Activated naive CD4-positive, alpha-beta T cell treated with anti-CD3 and anti-CD28 coated beads, Interleukin-2, amount 10 ng/mL, durations not matched to agents 7 days and 5 days (primary cell): ENCODE data around the gene CCDC106.
A peak's percentile ranks its signal among the peaks of the same experiment; 100 is the strongest.

Experiments used
- CTCF ChIA-PET: fragments of 350-600 bp; sonication (Branson Sonifier 250); formaldehyde crosslinking; loops from one replicate; lab custom pipeline; 2021; ENCODE audit warnings: antibody characterized with exemption; lab: Charles Lee
- DNase-seq: peaks from one replicate; pipeline ENCODE4 v3.0.0-alpha.2; 2020
- H3K27ac Mint-ChIP-seq: one replicate; pipeline ENCODE4 v1.8.0; 2021; ENCODE audit warnings: mild to moderate bottlenecking, moderate library complexity, mixed read lengths
- H3K27me3 Mint-ChIP-seq: one replicate; pipeline ENCODE4 v1.8.0; 2021; ENCODE audit warnings: mild to moderate bottlenecking, mixed read lengths
- H3K36me3 Mint-ChIP-seq: one replicate; pipeline ENCODE4 v1.8.0; 2021; ENCODE audit warnings: mixed read lengths
- H3K4me1 Mint-ChIP-seq: one replicate; pipeline ENCODE4 v1.8.0; 2021; ENCODE audit warnings: mixed read lengths
- H3K4me3 Mint-ChIP-seq: one replicate; pipeline ENCODE4 v1.8.0; 2021; ENCODE audit warnings: mild to moderate bottlenecking, moderate library complexity, mixed read lengths
- H3K9me3 Mint-ChIP-seq: one replicate; pipeline ENCODE4 v1.8.0; 2021; ENCODE audit warnings: mixed read lengths

CCDC106 gene

DNA sequence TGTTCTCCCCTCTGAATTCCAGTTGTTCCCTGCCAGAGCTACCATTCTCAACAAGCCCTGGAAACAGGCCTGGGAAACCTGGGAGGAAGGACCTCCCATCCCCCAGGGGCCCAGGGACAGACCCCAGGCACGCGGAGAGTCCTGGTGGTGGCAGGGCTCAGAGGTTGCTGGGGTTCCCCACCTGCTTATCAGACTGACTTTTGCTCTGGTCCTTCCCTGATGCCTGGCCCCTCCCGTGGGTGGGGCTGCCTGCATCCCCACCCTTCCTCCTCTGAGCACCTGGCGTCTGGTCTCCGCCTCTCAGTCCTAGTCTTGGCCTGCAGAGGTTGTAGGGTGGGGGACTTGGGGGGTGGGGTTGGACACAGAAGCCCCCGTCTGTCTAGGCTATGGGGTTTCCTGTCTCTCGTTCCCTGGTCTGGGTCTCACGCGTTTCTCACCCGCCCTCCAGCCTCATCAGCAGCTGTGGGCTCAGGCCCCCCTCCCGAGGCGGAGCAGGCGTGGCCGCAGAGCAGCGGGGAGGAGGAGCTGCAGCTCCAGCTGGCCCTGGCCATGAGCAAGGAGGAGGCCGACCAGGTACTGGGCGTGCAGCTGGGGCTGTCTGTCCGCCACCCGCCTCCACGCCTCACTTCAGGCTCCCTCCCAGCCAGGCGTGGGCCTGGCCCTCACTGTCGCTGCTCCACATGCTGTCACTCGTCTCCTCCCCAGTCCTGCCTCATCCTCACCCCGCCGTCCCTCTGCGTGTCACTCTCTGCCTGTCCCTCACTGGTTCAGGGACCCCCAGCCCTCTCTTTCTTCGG is 40.6 kb downstream of the CCDC106 start:
- Mint-ChIP-seq H3K4me3 (no peak overlapping the region), H3K36me3 (peaks cover 35% of the 10 kb centered on the region), H3K27ac (peak overlapping the region; percentile 24), H3K4me1 (peaks cover 7% of the 10 kb centered on the region), H3K9me3 (no peaks in the 10 kb centered on the region), H3K27me3 (no peaks in the 10 kb centered on the region)
- no peak for DNase-seq
- CTCF ChIA-PET, result no interaction called here

DNA sequence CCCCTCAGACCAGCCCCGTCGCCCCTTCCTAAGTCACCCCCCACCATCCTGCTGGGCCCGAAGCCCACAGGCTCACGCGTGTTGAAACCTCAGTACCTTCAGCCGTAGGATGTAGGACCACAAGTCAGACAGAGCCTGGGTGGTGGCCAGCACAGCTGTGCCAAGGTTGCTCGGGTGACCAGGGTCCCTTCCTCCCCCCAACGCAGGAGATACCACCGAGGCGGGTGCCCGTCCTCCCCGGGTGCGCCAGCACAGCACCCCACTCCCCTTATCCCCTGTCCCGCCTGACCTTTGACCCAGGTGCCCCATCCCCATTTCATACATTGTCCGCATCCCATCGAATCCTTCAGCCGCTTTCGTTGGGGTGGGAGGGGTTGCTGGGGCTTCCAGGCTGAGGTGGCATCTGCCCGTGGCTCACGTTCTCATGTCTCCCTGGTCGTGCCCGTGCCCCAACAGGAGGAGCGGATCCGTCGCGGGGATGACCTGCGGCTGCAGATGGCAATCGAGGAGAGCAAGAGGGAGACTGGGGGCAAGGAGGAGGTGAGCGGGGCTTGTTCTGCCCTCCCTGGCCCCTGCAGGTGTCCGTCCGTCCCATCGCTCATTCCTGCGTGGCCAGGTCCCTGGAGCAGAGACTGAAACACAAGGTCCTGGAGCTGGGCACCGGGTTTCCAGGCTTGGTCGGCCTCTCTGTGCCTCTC is 41.5 kb downstream of the CCDC106 start:
- H3K4me3 Mint-ChIP-seq, result no peak overlapping the region
- no peaks in the 10 kb centered on the region for H3K9me3 Mint-ChIP-seq
- no peak for DNase-seq
- CTCF ChIA-PET, result no interaction called here
- H3K27me3 Mint-ChIP-seq, result no peaks in the 10 kb centered on the region
- H3K4me1 Mint-ChIP-seq, result peaks cover 7% of the 10 kb centered on the region
- no peak overlapping the region for H3K27ac Mint-ChIP-seq
- peaks cover 39% of the 10 kb centered on the region for H3K36me3 Mint-ChIP-seq

DNA sequence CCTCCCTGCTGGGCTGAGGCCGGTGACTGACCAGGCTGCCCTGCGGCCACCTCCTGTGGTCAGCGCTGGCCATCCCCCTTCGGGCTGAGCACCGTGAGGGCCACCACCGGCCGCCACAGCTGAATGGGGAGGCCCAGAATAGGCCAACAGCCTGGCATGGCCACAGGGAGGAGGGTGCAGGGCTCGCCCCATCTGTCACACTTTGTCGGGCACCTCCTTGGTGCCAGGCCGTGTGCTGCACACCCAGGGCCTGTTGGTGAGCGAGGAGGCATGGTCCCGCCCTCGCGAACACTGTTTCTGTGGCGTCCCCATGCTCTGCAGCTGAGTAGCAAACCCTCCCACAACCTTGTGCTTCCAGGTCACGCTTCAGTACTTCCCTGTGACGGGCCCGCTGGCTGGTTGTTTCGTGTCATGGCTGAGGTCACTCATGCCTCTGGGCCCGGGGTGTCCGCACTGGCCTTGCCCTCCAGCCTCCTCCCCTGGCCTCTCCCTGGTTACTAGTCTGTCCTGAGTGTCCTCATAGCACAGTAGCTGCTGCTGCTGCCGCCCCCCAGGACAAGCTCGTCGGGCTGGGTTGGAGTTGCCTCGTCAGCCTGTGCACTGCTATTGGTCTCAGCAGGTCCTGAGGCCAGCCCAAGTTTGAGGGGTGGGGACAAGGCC is 42.2 kb downstream of the CCDC106 start:
- peaks cover 7% of the 10 kb centered on the region for H3K4me1 Mint-ChIP-seq
- H3K27ac Mint-ChIP-seq, result no peak overlapping the region
- H3K9me3 Mint-ChIP-seq, result no peaks in the 10 kb centered on the region
- H3K27me3 Mint-ChIP-seq, result no peaks in the 10 kb centered on the region
- CTCF ChIA-PET, result no interaction called here
- H3K36me3 Mint-ChIP-seq, result peaks cover 35% of the 10 kb centered on the region
- H3K4me3 Mint-ChIP-seq, result no peak overlapping the region
- no peak for DNase-seq

GRCh38 chr19:55690769-55691545 is 42.9 kb downstream of the CCDC106 start:
- Mint-ChIP-seq H3K27ac (no peak overlapping the region), H3K36me3 (peaks cover 36% of the 10 kb centered on the region), H3K9me3 (no peaks in the 10 kb centered on the region), H3K4me1 (peaks cover 7% of the 10 kb centered on the region), H3K27me3 (no peaks in the 10 kb centered on the region), H3K4me3 (no peak overlapping the region)
- DNase-seq, result no peak
- CTCF ChIA-PET, result no interaction called here

DNA sequence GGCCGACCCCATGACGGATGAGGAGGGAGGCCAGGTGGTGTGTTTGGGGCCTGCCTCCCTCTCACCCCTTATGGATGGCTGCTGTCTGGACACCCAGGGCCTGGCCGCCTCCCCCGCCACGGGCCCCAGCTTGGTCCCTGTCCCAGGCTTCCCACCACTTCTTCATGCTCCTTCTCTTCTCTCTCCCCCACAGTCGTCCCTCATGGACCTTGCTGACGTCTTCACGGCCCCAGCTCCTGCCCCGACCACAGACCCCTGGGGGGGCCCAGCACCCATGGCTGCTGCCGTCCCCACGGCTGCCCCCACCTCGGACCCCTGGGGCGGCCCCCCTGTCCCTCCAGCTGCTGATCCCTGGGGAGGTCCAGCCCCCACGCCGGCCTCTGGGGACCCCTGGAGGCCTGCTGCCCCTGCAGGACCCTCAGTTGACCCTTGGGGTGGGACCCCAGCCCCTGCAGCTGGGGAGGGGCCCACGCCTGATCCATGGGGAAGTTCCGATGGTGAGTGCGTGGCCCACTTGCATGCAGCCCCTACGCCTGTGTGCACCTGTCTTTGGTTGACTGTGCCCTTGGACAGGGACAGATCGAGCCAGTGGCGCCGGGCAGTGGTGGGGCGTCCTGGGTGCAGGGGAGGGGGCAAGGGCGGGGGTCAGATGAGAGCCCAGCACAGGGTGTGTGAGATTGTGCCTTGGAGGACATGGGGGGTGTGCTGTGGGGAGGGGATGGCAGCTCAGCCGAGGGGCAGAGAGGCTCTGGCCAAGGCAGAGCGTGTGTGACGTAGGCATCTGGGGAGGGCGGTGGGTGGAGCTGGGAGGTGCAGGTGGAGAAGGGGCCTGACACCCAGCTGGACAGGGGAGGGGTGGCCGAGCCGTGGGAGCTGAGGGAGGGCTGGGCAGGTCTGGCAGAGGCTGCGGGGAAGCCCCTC is 43.8 kb downstream of the CCDC106 start:
- peaks cover 30% of the 10 kb centered on the region for H3K36me3 Mint-ChIP-seq
- CTCF ChIA-PET, result no interaction called here
- no peaks in the 10 kb centered on the region for H3K27me3 Mint-ChIP-seq
- H3K4me1 Mint-ChIP-seq, result peaks cover 4% of the 10 kb centered on the region
- no peak for DNase-seq
- H3K9me3 Mint-ChIP-seq, result no peaks in the 10 kb centered on the region
- no peak overlapping the region for H3K27ac Mint-ChIP-seq
- no peak overlapping the region for H3K4me3 Mint-ChIP-seq

DNA sequence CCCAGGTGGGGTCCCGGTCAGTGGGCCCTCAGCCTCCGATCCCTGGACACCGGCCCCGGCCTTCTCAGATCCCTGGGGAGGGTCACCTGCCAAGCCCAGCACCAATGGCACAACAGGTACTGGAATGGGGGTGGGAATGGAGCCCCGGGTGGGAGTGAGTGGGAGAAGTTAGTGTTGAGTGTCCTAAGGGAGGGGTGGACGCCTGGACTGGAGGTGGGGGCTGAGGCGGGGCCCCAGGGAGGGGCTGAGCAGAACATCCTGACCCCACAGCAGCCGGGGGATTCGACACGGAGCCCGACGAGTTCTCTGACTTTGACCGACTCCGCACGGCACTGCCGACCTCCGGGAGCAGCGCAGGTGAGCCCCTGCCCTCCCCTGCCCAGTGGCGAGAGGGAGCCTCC is 44.7 kb downstream of the CCDC106 start:
- Mint-ChIP-seq H3K27me3 (no peaks in the 10 kb centered on the region), H3K9me3 (no peaks in the 10 kb centered on the region), H3K36me3 (peaks cover 34% of the 10 kb centered on the region), H3K4me3 (no peak overlapping the region), H3K27ac (no peak overlapping the region), H3K4me1 (peaks cover 4% of the 10 kb centered on the region)
- DNase-seq, result no peak
- CTCF ChIA-PET, result no interaction called here

- peaks cover 2% of the 10 kb centered on the region for H3K4me1 Mint-ChIP-seq
- H3K27ac Mint-ChIP-seq, result no peak overlapping the region
These were observed 45.4 kb downstream of the CCDC106 start for GRCh38 chr19:55693336-55693974.

GRCh38 chr19:55694241-55694655 is 46.2 kb downstream of the CCDC106 start:
- no peaks in the 10 kb centered on the region for H3K9me3 Mint-ChIP-seq
- no peak overlapping the region for H3K4me3 Mint-ChIP-seq
- CTCF ChIA-PET, result no interaction called here
- no peaks in the 10 kb centered on the region for H3K27me3 Mint-ChIP-seq
- H3K4me1 Mint-ChIP-seq, result no peaks in the 10 kb centered on the region
- H3K36me3 Mint-ChIP-seq, result peaks cover 32% of the 10 kb centered on the region
- no peak for DNase-seq
- no peak overlapping the region for H3K27ac Mint-ChIP-seq

More at GRCh38 chr19:55693336-55693974, 45.4 kb downstream of the CCDC106 start:
- no peaks in the 10 kb centered on the region for H3K9me3 Mint-ChIP-seq
- H3K4me3 Mint-ChIP-seq, result no peak overlapping the region
- CTCF ChIA-PET, result no interaction called here
- no peak for DNase-seq
- peaks cover 35% of the 10 kb centered on the region for H3K36me3 Mint-ChIP-seq
- H3K27me3 Mint-ChIP-seq, result no peaks in the 10 kb centered on the region

DNA sequence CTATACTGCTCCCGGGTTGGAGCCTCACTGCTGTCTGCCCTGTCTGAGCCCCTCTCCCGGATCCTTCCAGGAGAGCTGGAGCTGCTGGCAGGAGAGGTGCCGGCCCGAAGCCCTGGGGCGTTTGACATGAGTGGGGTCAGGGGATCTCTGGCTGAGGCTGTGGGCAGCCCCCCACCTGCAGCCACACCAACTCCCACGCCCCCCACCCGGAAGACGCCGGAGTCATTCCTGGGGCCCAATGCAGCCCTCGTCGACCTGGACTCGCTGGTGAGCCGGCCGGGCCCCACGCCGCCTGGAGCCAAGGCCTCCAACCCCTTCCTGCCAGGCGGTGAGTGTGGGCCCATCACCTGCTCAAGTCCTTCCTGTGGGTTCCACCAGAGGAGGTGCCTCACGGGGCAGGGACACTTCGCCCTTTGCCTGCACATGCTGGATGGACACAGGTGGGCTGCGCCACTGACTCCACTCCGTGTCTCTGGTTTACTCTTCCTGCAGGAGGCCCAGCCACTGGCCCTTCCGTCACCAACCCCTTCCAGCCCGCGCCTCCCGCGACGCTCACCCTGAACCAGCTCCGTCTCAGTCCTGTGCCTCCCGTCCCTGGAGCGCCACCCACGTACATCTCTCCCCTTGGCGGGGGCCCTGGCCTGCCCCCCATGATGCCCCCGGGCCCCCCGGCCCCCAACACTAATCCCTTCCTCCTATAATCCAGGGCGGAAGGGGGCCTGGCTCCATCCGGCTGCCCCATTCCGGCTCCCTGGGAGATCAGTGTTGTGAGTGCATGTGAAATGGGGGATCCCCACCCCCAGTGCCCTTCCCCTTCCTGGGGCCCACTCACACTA is 46.9 kb downstream of the CCDC106 start:
- H3K4me1 Mint-ChIP-seq, result no peaks in the 10 kb centered on the region
- peaks cover 27% of the 10 kb centered on the region for H3K36me3 Mint-ChIP-seq

DNA sequence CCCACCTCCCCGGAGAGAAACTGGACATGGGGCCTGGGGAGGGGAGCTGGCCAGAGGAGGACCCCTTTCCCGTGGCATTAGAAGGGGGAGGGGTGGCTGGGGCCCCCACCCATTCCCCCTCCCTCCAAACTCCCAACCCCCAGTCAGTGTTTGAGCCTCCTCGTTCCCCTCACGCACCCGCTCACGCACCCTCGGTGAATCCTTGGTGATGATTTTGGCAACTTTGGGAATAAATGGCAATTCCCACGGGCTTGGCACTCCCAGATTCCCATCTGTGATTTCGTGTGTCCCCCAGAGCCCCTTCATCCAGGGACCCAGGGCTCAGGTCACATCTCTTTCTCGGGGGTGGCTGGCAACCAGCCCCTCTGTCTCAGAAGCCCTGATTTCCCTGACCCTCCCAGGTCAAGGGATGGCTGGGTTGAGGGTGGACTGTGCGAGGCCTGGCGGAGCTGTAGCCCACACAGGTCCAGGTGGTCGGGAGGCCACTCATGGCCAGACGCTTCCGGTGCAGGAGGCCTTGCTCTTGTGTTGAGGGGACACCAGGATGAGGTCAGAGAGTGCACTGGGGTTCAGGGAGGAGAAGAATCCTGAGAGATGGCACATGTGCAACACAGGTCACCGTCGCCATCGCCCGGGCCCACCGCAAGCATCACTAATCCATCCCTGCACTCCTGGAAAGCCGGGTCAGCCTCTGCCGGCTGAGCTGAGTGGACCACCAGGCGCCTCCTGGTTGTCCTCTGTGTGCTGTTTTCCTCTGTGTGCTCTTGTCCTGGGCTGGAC is 47.7 kb downstream of the CCDC106 start:
- Mint-ChIP-seq H3K4me3 (no peak overlapping the region), H3K4me1 (no peaks in the 10 kb centered on the region), H3K27ac (no peak overlapping the region), H3K27me3 (no peaks in the 10 kb centered on the region), H3K36me3 (peaks cover 28% of the 10 kb centered on the region), H3K9me3 (no peaks in the 10 kb centered on the region)
- CTCF ChIA-PET, result no interaction called here
- no peak for DNase-seq

More for the DNA sequence above, 46.9 kb downstream of the CCDC106 start:
- H3K27ac Mint-ChIP-seq, result no peak overlapping the region
- no peaks in the 10 kb centered on the region for H3K9me3 Mint-ChIP-seq
- H3K4me3 Mint-ChIP-seq, result no peak overlapping the region
- no peak for DNase-seq
- no peaks in the 10 kb centered on the region for H3K27me3 Mint-ChIP-seq
- CTCF ChIA-PET, result no interaction called here

DNA sequence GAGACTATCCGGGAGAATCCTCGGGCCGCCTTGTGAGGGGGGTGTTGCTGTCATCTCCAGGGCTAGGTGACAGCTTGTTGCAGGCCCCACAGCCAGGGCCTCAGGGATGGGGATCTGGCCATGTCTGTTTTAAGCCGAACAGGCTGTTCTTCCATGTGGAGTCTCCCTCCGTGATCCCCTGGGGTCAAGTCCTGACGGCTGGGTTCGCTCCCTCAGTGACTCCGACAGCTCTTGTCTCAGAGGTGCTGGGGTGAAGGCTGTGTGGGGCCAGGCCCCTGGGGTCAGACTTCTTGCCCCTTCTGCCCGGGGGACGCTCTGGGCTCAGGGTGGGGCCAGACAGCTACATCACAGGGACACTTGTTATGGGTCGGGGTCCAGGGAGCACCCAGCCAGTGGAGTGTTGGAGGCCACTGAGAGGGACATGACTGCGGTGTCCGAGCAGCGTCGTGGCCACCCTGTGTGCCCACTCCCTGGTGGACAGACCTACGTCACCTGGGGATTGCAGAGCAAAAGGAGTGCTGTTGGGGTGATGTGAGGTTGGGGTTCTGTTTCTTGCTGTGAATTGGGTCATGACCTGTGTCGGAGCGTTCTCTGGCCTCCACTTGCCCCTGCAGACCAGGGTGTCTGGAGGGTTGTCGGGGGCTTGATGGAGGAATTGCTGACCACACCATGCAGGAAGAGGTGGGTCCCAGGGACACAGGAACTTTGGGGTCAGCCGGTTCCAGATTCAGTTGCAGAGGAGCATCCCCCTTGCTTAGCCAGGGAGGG is 48.5 kb downstream of the CCDC106 start:
- Mint-ChIP-seq H3K27ac (no peak overlapping the region), H3K9me3 (no peaks in the 10 kb centered on the region), H3K36me3 (peaks cover 24% of the 10 kb centered on the region), H3K4me1 (no peaks in the 10 kb centered on the region), H3K27me3 (no peaks in the 10 kb centered on the region), H3K4me3 (no peak overlapping the region)
- DNase-seq, result no peak
- CTCF ChIA-PET, result no interaction called here
